GM12892 (cell line): ENCODE results near the gene DENND6B.
"Not testable (repeated sequence)": the region's sequence is repeated elsewhere in the genome, so short reads cannot be mapped to it uniquely, and the experiment has no call there.

Experiments
- DNase-seq: peaks from one replicate; pipeline ENCODE4 v3.0.0; 2011; ENCODE audit not compliant: insufficient read length
- FAIRE-seq: peaks from 2 replicates; lab custom pipeline; 2011; peaks lifted over from hg19 to GRCh38; lab: Jason Lieb, UNC
- POLR2A ChIP-seq: IDR thresholded peaks from 2 replicates; pipeline ENCODE4 v1.6.1; 2011; ENCODE audit warnings: low read depth, low read length, control low read depth
- POLR2AphosphoS5 ChIP-seq: IDR thresholded peaks from 2 replicates; pipeline ENCODE4 v1.6.1; 2011; ENCODE audit warnings: low read depth, low read length, control low read depth
- TAF1 ChIP-seq: IDR thresholded peaks from 2 replicates; pipeline ENCODE4 v1.6.1; 2011; ENCODE audit warnings: low read depth, mild to moderate bottlenecking, control low read depth, low read length, borderline replicate concordance

The DENND6B gene

DNA sequence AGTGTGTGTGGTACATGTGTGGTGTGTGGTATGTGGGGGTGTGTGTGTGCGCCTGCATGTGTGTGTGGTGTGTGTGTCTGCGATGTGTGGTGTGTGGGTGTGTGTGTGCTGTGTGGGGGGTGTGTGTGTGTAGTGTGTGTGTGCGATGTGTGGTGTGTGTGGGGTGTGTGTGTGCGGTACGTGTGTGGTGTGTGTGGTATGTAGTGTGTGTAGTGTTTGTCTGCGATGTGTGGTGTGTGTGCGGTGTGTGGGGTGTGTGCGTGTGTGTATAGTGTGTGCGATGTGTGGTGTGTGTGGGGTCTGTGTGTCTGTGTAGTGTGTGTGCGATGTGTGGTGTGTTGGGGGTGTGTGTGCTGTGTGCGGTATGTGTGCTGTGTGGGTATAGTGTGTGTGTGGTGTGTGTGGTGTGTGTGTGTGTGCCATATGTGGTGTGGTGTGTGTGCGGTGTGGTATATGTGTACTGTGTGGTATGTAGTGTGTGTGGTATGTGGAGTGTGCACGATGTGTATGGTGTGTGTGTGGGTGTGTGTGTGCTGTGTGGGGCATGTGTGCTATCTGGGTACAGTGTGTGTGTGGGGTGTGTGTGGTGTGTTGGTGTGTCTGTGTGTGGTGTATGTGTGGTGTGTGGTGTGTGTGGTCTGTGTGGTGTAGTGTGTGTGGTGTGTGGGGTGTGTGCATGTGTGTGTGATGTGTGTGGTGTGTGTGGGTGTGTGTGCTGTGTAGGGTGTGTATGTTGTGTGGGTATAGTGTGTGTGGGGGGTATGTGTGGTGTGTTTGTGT is 10.6 kb upstream of the DENND6B start:
- FAIRE-seq, result no peak
- no peak for TF ChIP-seq TAF1
- no peak for TF ChIP-seq POLR2A
- TF ChIP-seq POLR2AphosphoS5, result no peak
- DNase-seq, result no peak

DNA sequence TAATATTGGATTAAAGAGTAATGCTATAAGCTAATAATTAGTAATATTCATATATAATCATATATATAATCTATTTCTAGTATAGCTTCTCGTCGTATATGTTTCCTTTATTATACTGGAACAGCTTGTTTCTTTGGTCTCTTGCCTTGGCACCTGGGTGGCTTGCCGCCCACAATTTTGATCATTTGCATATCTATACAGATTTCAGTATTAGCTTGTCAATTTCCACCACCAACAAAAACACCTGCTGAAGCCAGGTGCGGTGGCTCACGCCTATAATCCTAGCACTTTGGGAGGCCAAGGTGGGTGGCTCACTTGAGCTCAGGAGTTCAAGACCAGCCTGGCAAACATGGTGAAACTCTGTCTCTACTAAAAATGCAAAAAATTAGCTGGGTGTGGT is 7.6 kb upstream of the DENND6B start:
- DNase-seq, FAIRE-seq: not testable (repeated sequence)

DNA sequence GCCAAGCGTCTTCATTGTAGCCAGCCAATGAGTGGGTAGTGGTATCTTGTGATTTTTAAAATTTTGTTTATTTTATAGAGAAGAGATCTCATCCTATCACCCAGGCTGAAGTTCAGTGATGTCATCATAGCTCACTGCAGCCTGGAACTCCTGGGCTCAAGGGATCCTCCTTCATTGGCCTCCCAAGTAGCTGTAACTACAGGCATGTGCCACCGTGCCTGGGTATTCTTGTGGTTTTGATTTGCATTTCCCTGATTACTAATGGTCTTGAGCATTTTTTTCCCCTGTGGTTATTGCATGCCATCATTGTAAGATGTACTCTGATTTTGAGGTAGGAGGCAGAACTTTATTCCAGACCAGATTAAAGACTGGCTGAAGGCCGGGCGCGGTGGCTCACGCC is 2.4 kb upstream of the DENND6B start:
- TF ChIP-seq POLR2AphosphoS5 (no peak), POLR2A (no peak), TAF1 (no peak)
- FAIRE-seq (no peak), DNase-seq (no peak)

DNA sequence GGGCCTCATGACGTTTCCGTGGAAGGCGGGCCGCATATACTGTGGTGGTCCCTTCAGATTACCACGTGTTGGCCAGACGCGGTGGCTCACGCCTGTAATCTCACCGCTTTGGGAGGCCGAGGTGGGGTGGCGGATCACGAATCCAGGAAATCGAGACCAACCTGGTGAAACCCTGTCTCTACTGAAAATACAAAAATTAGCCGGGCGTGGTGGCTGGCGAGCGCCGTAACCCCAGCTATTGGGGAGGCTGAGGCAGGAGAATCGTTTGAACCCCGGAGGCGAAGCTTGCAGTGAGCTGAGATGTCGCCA is 853 bp upstream of the DENND6B start:
- FAIRE-seq (no peak), DNase-seq (no peak)
- TF ChIP-seq POLR2A, result no peak

DNA sequence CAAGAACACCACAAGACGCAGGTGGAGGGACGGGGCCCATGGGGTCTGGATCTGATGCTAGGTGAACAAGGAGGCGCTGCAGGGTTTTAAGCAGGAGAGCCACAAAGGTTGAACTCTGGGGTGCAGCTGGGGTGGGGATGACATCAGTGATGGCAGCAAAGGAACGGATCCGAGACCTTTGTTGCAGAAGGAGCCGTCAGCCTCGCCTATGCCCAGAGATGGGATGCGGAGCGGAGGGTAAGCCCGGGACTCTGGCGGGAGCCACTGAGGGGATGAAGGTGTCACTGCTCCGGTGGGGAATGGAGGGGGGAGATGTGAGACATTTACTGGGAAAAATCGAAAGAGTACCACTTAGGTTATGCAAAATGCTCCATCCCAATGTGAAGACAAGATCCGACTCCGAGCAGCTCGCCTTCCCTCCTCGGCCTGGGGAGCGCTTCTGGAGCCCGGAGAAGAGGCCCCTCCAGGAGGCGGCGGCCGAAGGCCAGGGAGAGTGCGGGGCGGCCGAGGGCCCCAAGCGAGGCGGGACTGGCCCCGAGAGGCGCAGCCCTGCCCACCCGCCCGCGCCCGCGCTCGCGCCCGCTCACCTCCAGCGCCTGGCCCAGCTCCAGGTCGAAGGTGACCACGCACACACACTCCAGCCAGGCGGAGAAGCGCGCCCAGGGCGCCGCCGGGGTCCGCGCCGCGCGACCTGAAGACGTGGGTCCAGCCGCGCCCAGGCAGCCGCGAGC is 422 bp downstream of the DENND6B start:
- FAIRE-seq (no peak), DNase-seq (no peak)
- TF ChIP-seq POLR2A, result no peak
- TF ChIP-seq POLR2AphosphoS5, result no peak
- no peak for TF ChIP-seq TAF1

DNA sequence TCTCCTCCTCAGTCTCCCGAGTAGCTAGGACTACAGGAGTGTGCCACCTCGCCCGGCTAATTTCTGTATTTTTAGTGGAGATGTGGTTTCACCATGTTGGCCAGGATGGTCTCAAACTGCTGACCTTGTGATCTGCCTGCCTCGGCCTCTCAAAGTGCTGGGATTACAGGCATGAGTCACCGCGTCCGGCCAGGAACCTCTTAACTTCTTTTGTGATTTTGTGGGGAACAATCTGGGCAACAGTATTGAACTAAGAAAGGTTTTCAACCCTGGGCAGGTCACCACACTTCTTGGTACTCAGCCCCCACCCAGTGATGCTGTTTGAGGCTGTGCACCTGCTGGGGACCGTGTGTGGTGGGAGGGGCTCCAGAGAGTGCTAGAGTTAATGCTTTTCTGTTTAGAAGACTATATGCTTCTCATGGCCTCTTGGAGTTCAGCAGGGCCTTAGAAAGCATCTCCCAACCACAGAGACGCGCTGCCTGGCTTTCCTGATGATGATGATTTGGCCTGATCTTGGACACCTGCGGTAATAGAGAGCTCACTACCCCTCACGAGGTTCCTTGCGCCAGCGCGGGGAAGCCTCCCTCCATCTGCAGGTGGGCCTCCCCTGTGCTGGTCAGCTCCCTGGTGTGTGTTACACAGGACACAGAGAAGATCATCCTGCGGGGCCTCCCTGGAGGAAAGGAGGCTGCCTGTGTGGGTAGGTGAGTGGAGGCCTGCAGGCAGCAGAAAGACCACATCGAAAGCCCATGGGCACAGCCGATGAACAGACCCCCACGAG is 1.2 kb downstream of the DENND6B start:
- FAIRE-seq (no peak), DNase-seq (no peak)
- TF ChIP-seq POLR2AphosphoS5 (no peak), TAF1 (no peak), POLR2A (no peak)

DNA sequence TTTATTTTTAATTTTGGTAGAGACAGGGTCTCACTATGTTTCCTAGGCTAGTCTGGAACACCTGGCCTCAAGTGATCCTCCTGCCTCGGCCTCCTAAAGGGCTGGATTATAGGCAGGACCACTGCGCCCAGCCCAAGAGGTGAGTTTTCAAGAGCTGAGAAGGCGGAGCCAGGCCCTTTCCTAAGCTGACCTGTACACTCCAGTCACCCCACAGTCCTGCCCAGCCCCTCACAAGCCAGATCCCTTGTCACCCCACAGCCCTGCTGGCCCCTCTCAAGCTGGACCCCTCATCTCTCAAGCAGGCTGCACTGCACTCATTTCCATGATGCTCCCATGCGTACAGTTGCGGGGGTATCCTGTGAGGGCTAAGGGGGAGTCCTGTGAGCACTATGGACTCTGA is 2.9 kb downstream of the DENND6B start:
- FAIRE-seq (no peak), DNase-seq (no peak)

DNA sequence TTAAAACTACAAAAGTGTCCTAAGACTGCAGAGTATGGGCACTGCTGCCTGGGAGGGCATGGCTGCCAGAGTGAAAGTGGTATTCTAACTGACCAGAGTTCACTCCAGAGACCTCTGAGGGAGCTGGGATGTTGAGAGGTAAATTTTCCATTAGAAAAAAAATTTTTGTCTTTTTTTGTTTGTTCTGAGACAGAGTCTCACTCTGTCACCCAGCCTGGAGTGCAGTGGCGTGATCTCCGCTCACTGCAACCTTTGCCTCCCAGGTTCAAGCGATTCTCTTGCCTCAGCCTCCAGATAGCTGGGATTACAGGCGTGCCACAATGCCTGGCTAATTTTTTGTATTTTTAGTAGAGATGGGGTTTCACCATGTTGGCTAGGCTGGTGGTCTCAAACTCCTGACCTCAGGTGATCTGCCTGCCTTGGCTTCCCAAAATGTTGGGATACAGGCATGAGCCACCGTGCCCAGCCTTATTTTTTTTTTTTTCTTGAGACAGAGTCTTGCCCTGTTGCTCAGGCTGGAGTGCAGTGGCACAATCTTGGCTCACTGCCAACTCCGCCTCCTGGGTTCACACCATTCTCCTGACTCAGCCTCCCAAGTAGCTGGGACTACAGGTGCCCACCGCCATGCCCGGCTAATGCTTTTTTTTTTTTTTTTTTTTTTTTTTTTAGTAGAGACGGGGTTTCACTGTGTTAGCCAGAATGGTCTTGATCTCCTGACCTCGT is 4.3 kb downstream of the DENND6B start:
- not testable (repeated sequence) for DNase-seq, FAIRE-seq

More for the DNA sequence above, 2.9 kb downstream of the DENND6B start:
- TF ChIP-seq POLR2A (no peak), POLR2AphosphoS5 (no peak), TAF1 (no peak)

DNA sequence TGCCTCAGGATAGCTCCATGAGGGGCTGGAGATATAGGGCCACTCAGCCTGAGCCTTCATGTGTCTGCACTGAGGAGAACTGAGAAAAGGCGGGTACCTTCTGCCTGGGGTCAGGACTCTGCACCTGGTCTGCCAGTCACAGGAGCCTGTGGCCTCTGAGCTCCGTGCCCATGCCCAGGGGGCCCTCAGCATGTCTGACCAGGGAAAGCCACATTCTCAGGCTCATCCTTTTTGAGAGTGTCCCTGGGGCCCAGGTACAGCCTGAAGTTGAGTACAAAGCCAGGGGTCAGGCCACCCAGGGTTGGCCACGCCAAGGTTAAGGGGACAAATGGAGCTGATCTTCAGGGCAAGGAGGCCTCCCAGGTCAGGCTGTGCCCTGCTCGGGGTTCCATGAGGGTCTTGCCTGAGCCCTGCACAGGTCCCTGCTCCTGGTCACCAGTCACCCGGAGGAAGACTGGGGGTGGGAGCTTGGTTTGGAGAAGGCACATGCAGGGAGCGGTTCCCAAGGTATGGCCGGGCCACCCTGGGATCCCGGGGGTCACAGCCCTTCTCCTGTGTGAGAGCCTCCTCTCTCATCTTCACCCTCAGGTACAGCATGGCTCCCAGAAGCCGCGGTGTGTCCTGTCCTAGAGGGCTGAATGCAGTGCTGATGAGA is 6.0 kb downstream of the DENND6B start:
- TF ChIP-seq POLR2AphosphoS5, result no peak
- TF ChIP-seq POLR2A, result no peak
- TF ChIP-seq TAF1, result no peak
- FAIRE-seq, result no peak
- no peak for DNase-seq

DNA sequence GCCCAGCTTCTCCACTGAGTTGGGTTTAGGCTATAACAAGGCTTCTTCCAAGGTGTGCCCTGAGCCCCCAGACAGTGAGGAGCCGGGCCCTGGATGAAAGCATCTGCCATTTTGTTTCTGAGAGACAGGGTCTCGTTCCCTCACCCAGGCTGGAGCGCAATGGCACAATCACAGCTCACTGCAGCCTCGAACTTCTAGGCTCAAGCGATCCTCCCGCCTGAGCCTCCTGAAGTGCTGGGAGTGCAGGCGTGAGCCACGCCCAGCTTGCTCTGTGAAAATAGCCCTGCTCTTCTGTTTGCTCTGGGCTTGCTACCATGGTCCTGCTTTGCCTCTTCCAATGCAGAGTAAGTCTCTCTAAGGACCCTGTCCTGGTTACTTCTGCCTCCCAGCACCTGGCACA is 6.7 kb downstream of the DENND6B start:
- no peak for DNase-seq
- TF ChIP-seq TAF1 (no peak), POLR2AphosphoS5 (no peak), POLR2A (no peak)

DNA sequence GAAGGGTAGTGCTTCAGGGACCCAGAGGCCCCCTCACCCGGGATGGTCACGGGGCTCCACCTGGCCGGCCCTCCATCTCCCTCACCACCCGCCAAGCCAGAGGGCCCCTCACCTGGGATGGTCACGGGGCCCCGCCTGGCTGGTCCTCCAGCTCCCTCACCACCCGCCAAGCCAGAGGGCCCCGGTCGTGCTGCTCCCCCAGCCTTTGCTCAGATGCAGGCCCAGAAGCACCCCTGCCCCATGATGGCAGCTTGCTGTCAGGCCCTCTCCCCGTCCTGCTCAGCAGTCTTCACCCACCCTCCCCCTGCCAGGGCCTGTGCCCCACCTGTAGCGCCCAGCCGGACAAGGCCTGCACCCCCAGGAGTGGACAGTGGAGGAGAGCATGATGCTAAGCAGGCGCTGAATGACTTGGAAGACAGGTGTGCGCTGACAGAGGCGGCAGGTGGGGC is 7.3 kb downstream of the DENND6B start:
- no peak for TF ChIP-seq POLR2A
- TF ChIP-seq POLR2AphosphoS5, result no peak
- TF ChIP-seq TAF1, result no peak
- DNase-seq (no peak), FAIRE-seq (no peak)

More for the DNA sequence above, 6.7 kb downstream of the DENND6B start:
- no peak for FAIRE-seq
